HL-60 (cell line): Measurements from ENCODE around the gene KRT75.

Experiments used
- DNase-seq, 2 experiments: peaks; one replicate each; pipeline ENCODE4 v3.0.0-alpha.2; 2010 to 2020; ENCODE audit warnings: low read depth in 1 of 2, low spot score in 1 of 2
- H3K27ac ChIP-seq: fragments of 250-450 bp; sonication (Bioruptor Pico); replicated peaks from 2 replicates; pipeline ENCODE4 v1.5.1; 2020; ENCODE audit warnings: mild to moderate bottlenecking, moderate library complexity
- H3K27me3 ChIP-seq: fragments of 250-450 bp; sonication (Bioruptor Pico); 2 replicates; pipeline ENCODE4 v1.5.1; 2021; ENCODE audit warnings: mild to moderate bottlenecking, moderate library complexity; ENCODE audit not compliant: insufficient read depth, poor library complexity, severe bottlenecking
- H3K4me3 ChIP-seq: replicated peaks from 2 replicates; pipeline ENCODE4 v1.5.1; 2011; ENCODE audit warnings: mild to moderate bottlenecking, control low read depth, low read length; ENCODE audit not compliant: insufficient read depth
- CTCF ChIP-seq: IDR thresholded peaks from one replicate; pipeline ENCODE4 v1.5.1; 2011; ENCODE audit warnings: low read length, control low read depth, inconsistent platforms; ENCODE audit not compliant: insufficient read depth
- GABPA ChIP-seq: IDR thresholded peaks from 2 replicates; pipeline ENCODE4 v1.6.1; 2012; ENCODE audit warnings: low read depth
- POLR2AphosphoS5 ChIP-seq: IDR thresholded peaks from 2 replicates; pipeline ENCODE4 v1.6.1; 2012; ENCODE audit warnings: low read depth
- REST ChIP-seq: IDR thresholded peaks from 2 replicates; pipeline ENCODE4 v1.6.1; 2012; ENCODE audit warnings: low read depth; ENCODE audit not compliant: insufficient replicate concordance
- SPI1 ChIP-seq: IDR thresholded peaks from 2 replicates; pipeline ENCODE4 v1.6.1; 2012; ENCODE audit warnings: low read depth, mild to moderate bottlenecking, borderline replicate concordance

KRT75 gene

GRCh38 chr12:52402873-52403540 lies 31.2 kb downstream of the KRT75 start:
- Histone ChIP-seq H3K27me3 (no peaks in the 10 kb centered on the region), H3K4me3 (no peak overlapping the region), H3K27ac (no peak overlapping the region)
- no peak for DNase-seq
- TF ChIP-seq REST: no peak
- TF ChIP-seq GABPA: no peak
- TF ChIP-seq SPI1: no peak

GRCh38 chr12:52402377-52402776 lies 31.8 kb downstream of the KRT75 start:
- no peak for DNase-seq
- H3K4me3 ChIP-seq: no peak overlapping the region
- TF ChIP-seq SPI1 (no peak), POLR2AphosphoS5 (no peak), CTCF (no peak), REST (no peak), GABPA (no peak)
- H3K27ac ChIP-seq: no peak overlapping the region
- no peaks in the 10 kb centered on the region for H3K27me3 ChIP-seq

GRCh38 chr12:52401926-52402325 lies 32.2 kb downstream of the KRT75 start:
- H3K27me3 ChIP-seq: no peaks in the 10 kb centered on the region
- no peak overlapping the region for H3K27ac ChIP-seq
- TF ChIP-seq CTCF (no peak), SPI1 (no peak), POLR2AphosphoS5 (no peak), GABPA (no peak)
- no peak overlapping the region for H3K4me3 ChIP-seq
- DNase-seq: no peak

GRCh38 chr12:52401526-52401925 lies 32.6 kb downstream of the KRT75 start:
- no peaks in the 10 kb centered on the region for H3K27me3 ChIP-seq
- no peak overlapping the region for H3K4me3 ChIP-seq
- no peak for TF ChIP-seq REST
- no peak for TF ChIP-seq SPI1
- no peak for TF ChIP-seq POLR2AphosphoS5
- TF ChIP-seq CTCF: no peak
- TF ChIP-seq GABPA: no peak
- no peak for DNase-seq
- H3K27ac ChIP-seq: no peak overlapping the region
